ENCODE measurements around the gene PEX14. TPM values are rescaled to one million over a fixed set of nuclear protein-coding genes. Genes with fewer than 3 reads are reported as not detected.

Gene PEX14
- total RNA-seq, 1 experiment from 2014 or later, result 27.3 TPM

DNA sequence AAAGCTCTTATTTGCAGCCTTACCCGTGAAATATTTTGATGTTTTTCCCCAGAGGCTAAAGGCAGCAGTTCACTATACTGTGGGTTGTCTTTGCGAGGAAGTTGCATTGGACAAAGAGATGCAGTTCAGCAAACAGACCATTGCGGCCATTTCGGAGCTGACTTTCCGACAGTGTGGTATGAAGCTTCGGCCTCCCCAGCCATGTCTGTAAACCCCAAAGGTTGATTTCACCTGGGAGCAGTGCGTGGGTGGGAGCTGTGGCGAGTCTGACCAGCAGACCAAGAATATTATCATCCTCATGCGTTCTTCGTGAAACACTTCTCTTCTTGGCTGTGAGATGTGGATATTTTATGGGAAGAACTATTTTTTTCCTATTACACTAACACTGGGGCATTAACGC, 41.0 kb upstream of the PEX14 start:
- no peaks in the 10 kb centered on the region for H3K9me3 Mint-ChIP-seq
- TF ChIP-seq, protein P1, sequence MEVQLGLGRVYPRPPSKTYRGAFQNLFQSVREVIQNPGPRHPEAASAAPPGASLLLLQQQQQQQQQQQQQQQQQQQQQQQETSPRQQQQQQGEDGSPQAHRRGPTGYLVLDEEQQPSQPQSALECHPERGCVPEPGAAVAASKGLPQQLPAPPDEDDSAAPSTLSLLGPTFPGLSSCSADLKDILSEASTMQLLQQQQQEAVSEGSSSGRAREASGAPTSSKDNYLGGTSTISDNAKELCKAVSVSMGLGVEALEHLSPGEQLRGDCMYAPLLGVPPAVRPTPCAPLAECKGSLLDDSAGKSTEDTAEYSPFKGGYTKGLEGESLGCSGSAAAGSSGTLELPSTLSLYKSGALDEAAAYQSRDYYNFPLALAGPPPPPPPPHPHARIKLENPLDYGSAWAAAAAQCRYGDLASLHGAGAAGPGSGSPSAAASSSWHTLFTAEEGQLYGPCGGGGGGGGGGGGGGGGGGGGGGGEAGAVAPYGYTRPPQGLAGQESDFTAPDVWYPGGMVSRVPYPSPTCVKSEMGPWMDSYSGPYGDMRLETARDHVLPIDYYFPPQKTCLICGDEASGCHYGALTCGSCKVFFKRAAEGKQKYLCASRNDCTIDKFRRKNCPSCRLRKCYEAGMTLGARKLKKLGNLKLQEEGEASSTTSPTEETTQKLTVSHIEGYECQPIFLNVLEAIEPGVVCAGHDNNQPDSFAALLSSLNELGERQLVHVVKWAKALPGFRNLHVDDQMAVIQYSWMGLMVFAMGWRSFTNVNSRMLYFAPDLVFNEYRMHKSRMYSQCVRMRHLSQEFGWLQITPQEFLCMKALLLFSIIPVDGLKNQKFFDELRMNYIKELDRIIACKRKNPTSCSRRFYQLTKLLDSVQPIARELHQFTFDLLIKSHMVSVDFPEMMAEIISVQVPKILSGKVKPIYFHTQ (CRISPR knock-in tag; IDR thresholded peaks at IDR 0.05), result no peak
- TF ChIP-seq ZNF396 (CRISPR knock-in tag; IDR thresholded peaks at IDR 0.05; ENCODE audit: borderline replicate concordance) (no peak), ZSCAN18 (CRISPR knock-in tag; IDR thresholded peaks at IDR 0.05) (no peak)
- no peak overlapping the region for H3K27ac Mint-ChIP-seq
- no peak for DNase-seq (ENCODE audit: low spot score)
- H3K4me1 Mint-ChIP-seq, result peaks cover 16% of the 10 kb centered on the region
- ATAC-seq, result no peak
- no peaks in the 10 kb centered on the region for H3K36me3 Mint-ChIP-seq
- CTCF ChIA-PET, result interaction anchor here (1.8 kb wide), 1 partner anchor 17 kb away, joined by 5 read pairs; no protein-coding TSS in a partner anchor
- POLR2A ChIA-PET, result interaction anchor here (0.6 kb wide), 1 partner anchor 20 kb away, joined by 5 read pairs; no protein-coding TSS in a partner anchor
- no peaks in the 10 kb centered on the region for H3K27me3 Mint-ChIP-seq (ENCODE audit: low read depth)
- no peak overlapping the region for H3K4me3 Mint-ChIP-seq

DNA sequence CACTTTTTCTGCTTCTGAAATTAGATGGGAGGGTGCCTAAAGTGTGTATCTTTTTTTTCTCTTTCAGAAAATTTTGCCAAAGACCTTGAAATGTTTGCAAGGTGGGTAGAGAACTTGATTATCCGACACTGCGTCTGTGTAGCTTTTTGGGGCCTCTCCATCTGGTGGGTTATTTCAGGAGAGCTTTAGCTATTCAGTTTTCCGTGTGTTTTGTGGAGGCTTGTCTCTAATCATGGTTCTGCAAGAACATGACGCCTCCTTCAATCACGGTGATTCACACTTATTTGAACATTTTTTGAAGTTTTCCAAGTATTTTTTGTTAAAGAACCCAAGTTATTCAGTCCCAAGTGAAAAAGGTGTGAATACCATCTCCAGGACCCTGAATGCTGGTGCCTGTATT, 40.2 kb upstream of the PEX14 start:
- Mint-ChIP-seq H3K27me3 (ENCODE audit: low read depth) (no peaks in the 10 kb centered on the region), H3K4me3 (no peak overlapping the region), H3K9me3 (no peaks in the 10 kb centered on the region), H3K36me3 (no peaks in the 10 kb centered on the region), H3K4me1 (peaks cover 16% of the 10 kb centered on the region), H3K27ac (no peak overlapping the region)
- no peak for TF ChIP-seq JUN (CRISPR knock-in tag; IDR thresholded peaks at IDR 0.05)
- no peak for TF ChIP-seq SOX15 (CRISPR knock-in tag; IDR thresholded peaks at IDR 0.05)
- TF ChIP-seq, protein P2, sequence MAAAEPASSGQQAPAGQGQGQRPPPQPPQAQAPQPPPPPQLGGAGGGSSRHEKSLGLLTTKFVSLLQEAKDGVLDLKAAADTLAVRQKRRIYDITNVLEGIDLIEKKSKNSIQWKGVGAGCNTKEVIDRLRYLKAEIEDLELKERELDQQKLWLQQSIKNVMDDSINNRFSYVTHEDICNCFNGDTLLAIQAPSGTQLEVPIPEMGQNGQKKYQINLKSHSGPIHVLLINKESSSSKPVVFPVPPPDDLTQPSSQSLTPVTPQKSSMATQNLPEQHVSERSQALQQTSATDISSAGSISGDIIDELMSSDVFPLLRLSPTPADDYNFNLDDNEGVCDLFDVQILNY (CRISPR knock-in tag; IDR thresholded peaks at IDR 0.05), result no peak
- TF ChIP-seq ZNF219 (CRISPR knock-in tag; IDR thresholded peaks at IDR 0.05; ENCODE audit: borderline replicate concordance), result no peak
- TF ChIP-seq, protein P3, sequence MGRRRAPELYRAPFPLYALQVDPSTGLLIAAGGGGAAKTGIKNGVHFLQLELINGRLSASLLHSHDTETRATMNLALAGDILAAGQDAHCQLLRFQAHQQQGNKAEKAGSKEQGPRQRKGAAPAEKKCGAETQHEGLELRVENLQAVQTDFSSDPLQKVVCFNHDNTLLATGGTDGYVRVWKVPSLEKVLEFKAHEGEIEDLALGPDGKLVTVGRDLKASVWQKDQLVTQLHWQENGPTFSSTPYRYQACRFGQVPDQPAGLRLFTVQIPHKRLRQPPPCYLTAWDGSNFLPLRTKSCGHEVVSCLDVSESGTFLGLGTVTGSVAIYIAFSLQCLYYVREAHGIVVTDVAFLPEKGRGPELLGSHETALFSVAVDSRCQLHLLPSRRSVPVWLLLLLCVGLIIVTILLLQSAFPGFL (CRISPR knock-in tag; IDR thresholded peaks at IDR 0.05; ENCODE audit: borderline replicate concordance), result no peak
- no peak for TF ChIP-seq ZNF263 (CRISPR knock-in tag; IDR thresholded peaks at IDR 0.05; ENCODE audit: low read depth)
- TF ChIP-seq NR3C1 (CRISPR knock-in tag; conservative IDR thresholded peaks at IDR 0.05; ENCODE audit: low read depth), result no peak
- TF ChIP-seq ELF4 (CRISPR knock-in tag; IDR thresholded peaks at IDR 0.05; ENCODE audit: low read depth), result no peak
- TF ChIP-seq, protein P4, sequence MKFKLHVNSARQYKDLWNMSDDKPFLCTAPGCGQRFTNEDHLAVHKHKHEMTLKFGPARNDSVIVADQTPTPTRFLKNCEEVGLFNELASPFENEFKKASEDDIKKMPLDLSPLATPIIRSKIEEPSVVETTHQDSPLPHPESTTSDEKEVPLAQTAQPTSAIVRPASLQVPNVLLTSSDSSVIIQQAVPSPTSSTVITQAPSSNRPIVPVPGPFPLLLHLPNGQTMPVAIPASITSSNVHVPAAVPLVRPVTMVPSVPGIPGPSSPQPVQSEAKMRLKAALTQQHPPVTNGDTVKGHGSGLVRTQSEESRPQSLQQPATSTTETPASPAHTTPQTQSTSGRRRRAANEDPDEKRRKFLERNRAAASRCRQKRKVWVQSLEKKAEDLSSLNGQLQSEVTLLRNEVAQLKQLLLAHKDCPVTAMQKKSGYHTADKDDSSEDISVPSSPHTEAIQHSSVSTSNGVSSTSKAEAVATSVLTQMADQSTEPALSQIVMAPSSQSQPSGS (CRISPR knock-in tag; IDR thresholded peaks at IDR 0.05; ENCODE audit: borderline replicate concordance, low read depth), result no peak
- TF ChIP-seq TP53 (CRISPR knock-in tag; IDR thresholded peaks at IDR 0.05), result no peak
- DNase-seq (ENCODE audit: low spot score) (no peak), ATAC-seq (no peak)
- ChIA-PET POLR2A (interaction anchor here (0.6 kb wide), 1 partner anchor 68 kb away, joined by 5 read pairs; no protein-coding TSS in a partner anchor), CTCF (interaction anchor here (0.7 to 1.8 kb wide), 2 partner anchors 16 to 60 kb away, joined by 5 read pairs; no protein-coding TSS in a partner anchor)

DNA sequence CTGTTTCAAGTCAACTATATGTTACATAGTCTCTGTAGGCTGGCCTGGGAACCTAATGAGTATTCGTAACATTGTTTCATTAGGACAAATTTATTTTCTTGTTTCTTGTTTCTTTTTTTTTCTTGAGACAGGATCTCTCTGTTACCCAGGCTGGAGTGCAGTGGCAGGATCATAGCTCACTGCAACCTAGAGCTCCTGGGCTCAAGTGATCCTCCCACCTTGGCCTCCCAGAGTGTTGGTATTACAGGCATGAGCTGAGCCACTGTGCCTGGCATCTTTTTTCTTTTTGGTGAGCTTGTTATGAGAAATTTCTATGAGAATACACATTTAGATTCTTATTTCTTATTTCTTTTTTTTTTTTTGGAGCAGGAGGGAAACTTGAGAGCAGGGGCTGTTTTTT, 37.7 kb upstream of the PEX14 start:
- Mint-ChIP-seq H3K4me1 (peaks cover 4% of the 10 kb centered on the region; the same call in 1 of the 2 replicates), H3K4me3 (no peak overlapping the region), H3K27ac (no peak overlapping the region), H3K9me3 (no peaks in the 10 kb centered on the region), H3K36me3 (peaks cover 3% of the 10 kb centered on the region; the same call in 1 of the 2 replicates), H3K27me3 (ENCODE audit: low read depth) (no peaks in the 10 kb centered on the region)
- ChIA-PET CTCF (interaction anchor here (1.1 to 1.6 kb wide), 2 partner anchors 58 to 487 kb away, joined by 3 to 4 read pairs; no protein-coding TSS in a partner anchor), POLR2A (interaction anchor here (0.6 to 0.7 kb wide), 2 partner anchors 48 to 259 kb away, joined by 3 to 6 read pairs; no protein-coding TSS in a partner anchor)
- no peak for DNase-seq (ENCODE audit: low spot score)
- ATAC-seq, result no peak
- TF ChIP-seq, protein P2 (CRISPR knock-in tag; IDR thresholded peaks at IDR 0.05), result no peak
- TF ChIP-seq IRF2 (CRISPR knock-in tag; IDR thresholded peaks at IDR 0.05; ENCODE audit: borderline replicate concordance, low read depth), result no peak
- TF ChIP-seq, protein P5, sequence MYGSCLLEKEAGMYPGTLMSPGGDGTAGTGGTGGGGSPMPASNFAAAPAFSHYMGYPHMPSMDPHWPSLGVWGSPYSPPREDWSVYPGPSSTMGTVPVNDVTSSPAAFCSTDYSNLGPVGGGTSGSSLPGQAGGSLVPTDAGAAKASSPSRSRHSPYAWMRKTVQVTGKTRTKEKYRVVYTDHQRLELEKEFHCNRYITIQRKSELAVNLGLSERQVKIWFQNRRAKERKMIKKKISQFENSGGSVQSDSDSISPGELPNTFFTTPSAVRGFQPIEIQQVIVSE (CRISPR knock-in tag; IDR thresholded peaks at IDR 0.05; ENCODE audit: borderline replicate concordance), result no peak
- TF ChIP-seq USF1 (CRISPR knock-in tag; IDR thresholded peaks at IDR 0.05), result no peak
- TF ChIP-seq, protein P6, sequence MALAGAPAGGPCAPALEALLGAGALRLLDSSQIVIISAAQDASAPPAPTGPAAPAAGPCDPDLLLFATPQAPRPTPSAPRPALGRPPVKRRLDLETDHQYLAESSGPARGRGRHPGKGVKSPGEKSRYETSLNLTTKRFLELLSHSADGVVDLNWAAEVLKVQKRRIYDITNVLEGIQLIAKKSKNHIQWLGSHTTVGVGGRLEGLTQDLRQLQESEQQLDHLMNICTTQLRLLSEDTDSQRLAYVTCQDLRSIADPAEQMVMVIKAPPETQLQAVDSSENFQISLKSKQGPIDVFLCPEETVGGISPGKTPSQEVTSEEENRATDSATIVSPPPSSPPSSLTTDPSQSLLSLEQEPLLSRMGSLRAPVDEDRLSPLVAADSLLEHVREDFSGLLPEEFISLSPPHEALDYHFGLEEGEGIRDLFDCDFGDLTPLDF (CRISPR knock-in tag; IDR thresholded peaks at IDR 0.05), result no peak
- TF ChIP-seq MXD4 (CRISPR knock-in tag; IDR thresholded peaks at IDR 0.05; ENCODE audit: borderline replicate concordance), result no peak
- no peak for TF ChIP-seq ZNF423 (CRISPR knock-in tag; IDR thresholded peaks at IDR 0.05)
- TF ChIP-seq GABPB1 (CRISPR knock-in tag; IDR thresholded peaks at IDR 0.05), result no peak

Data from WTC11 (cell line).